Measurements from ENCODE around the gene ESPNL.
"Not testable (repeated sequence)": the region's sequence is repeated elsewhere in the genome, so short reads cannot be mapped to it uniquely, and the experiment has no call there.

ESPNL gene

GRCh38 chr2:238171072-238171431 is 70.9 kb downstream of the ESPNL start:
- not testable (repeated sequence) for H3K36me3 ChIP-seq (ENCODE audit: insufficient read depth, low read length); H3K9ac ChIP-seq (ENCODE audit: low read depth, low read length)

GRCh38 chr2:238171575-238172187 is 71.5 kb downstream of the ESPNL start:
- H3K4me1 ChIP-seq (ENCODE audit: insufficient read depth, low read length): no peaks in the 10 kb centered on the region
- no peak overlapping the region for H3K9ac ChIP-seq (ENCODE audit: low read depth, low read length)
- H3K9me3 ChIP-seq (ENCODE audit: control insufficient read depth, insufficient read depth, low read length): no peaks in the 10 kb centered on the region
- H3K36me3 ChIP-seq (ENCODE audit: insufficient read depth, low read length): peaks cover 4% of the 10 kb centered on the region; the same call in 1 of the 2 replicates

More at GRCh38 chr2:238171072-238171431, 70.9 kb downstream of the ESPNL start:
- H3K4me1 ChIP-seq (ENCODE audit: insufficient read depth, low read length); H3K9me3 ChIP-seq (ENCODE audit: control insufficient read depth, insufficient read depth, low read length): not testable (repeated sequence)

- Histone ChIP-seq H3K4me1 (ENCODE audit: insufficient read depth, low read length) (no peaks in the 10 kb centered on the region), H3K9me3 (ENCODE audit: control insufficient read depth, insufficient read depth, low read length) (no peaks in the 10 kb centered on the region), H3K9ac (ENCODE audit: low read depth, low read length) (no peak overlapping the region), H3K36me3 (ENCODE audit: insufficient read depth, low read length) (peaks cover 4% of the 10 kb centered on the region; the same call in 1 of the 2 replicates)
These were observed 72.3 kb downstream of the ESPNL start for GRCh38 chr2:238172439-238172838.

GRCh38 chr2:238173692-238174091 is 73.6 kb downstream of the ESPNL start:
- Histone ChIP-seq H3K9me3 (ENCODE audit: control insufficient read depth, insufficient read depth, low read length) (no peaks in the 10 kb centered on the region), H3K4me1 (ENCODE audit: insufficient read depth, low read length) (no peaks in the 10 kb centered on the region), H3K9ac (ENCODE audit: low read depth, low read length) (no peak overlapping the region), H3K36me3 (ENCODE audit: insufficient read depth, low read length) (peaks cover 8% of the 10 kb centered on the region; the same call in 1 of the 2 replicates)

- Histone ChIP-seq H3K9me3 (ENCODE audit: control insufficient read depth, insufficient read depth, low read length) (no peaks in the 10 kb centered on the region), H3K36me3 (ENCODE audit: insufficient read depth, low read length) (peaks cover 10% of the 10 kb centered on the region; the same call in 1 of the 2 replicates), H3K4me1 (ENCODE audit: insufficient read depth, low read length) (no peaks in the 10 kb centered on the region), H3K9ac (ENCODE audit: low read depth, low read length) (no peak overlapping the region)
These were observed 74.2 kb downstream of the ESPNL start for GRCh38 chr2:238174291-238174690.

- Histone ChIP-seq H3K9me3 (ENCODE audit: control insufficient read depth, insufficient read depth, low read length) (no peaks in the 10 kb centered on the region), H3K36me3 (ENCODE audit: insufficient read depth, low read length) (peaks cover 13% of the 10 kb centered on the region; the same call in 1 of the 2 replicates), H3K9ac (ENCODE audit: low read depth, low read length) (no peak overlapping the region), H3K4me1 (ENCODE audit: insufficient read depth, low read length) (no peaks in the 10 kb centered on the region)
These were observed 74.6 kb downstream of the ESPNL start for GRCh38 chr2:238174701-238175100.

GRCh38 chr2:238176613-238177012 is 76.5 kb downstream of the ESPNL start:
- Histone ChIP-seq H3K9ac (ENCODE audit: low read depth, low read length) (no peak overlapping the region), H3K36me3 (ENCODE audit: insufficient read depth, low read length) (peaks cover 20% of the 10 kb centered on the region; the same call in 1 of the 2 replicates), H3K9me3 (ENCODE audit: control insufficient read depth, insufficient read depth, low read length) (no peaks in the 10 kb centered on the region), H3K4me1 (ENCODE audit: insufficient read depth, low read length) (no peaks in the 10 kb centered on the region)

- Histone ChIP-seq H3K9ac (ENCODE audit: low read depth, low read length) (no peak overlapping the region), H3K4me1 (ENCODE audit: insufficient read depth, low read length) (no peaks in the 10 kb centered on the region), H3K36me3 (ENCODE audit: insufficient read depth, low read length) (peaks cover 45% of the 10 kb centered on the region), H3K9me3 (ENCODE audit: control insufficient read depth, insufficient read depth, low read length) (no peaks in the 10 kb centered on the region)
These were observed 80.4 kb downstream of the ESPNL start for GRCh38 chr2:238180554-238180953.

GRCh38 chr2:238182362-238182761 is 82.2 kb downstream of the ESPNL start:
- Histone ChIP-seq H3K9ac (ENCODE audit: low read depth, low read length) (no peak overlapping the region), H3K9me3 (ENCODE audit: control insufficient read depth, insufficient read depth, low read length) (no peaks in the 10 kb centered on the region), H3K36me3 (ENCODE audit: insufficient read depth, low read length) (peaks cover 51% of the 10 kb centered on the region), H3K4me1 (ENCODE audit: insufficient read depth, low read length) (no peaks in the 10 kb centered on the region)
